Esophagus muscularis mucosa (tissue), 4 donors: Measurements from ENCODE around the gene WDR59. TPM values are rescaled to one million over a fixed set of nuclear protein-coding genes. Genes with fewer than 3 reads are reported as not detected.
A peak's percentile ranks its signal among the peaks of the same experiment; 100 is the strongest.
"Not testable (repeated sequence)": the region's sequence is repeated elsewhere in the genome, so short reads cannot be mapped to it uniquely, and the experiment has no call there.

Source experiments
- DNase-seq: peaks from one replicate; pipeline ENCODE4 v3.0.0-alpha.2; 2017; ENCODE audit errors: extremely low spot score
- H3K27ac ChIP-seq, 4 donors: fragments of 200-600 bp; sonication (generic); replicated peaks in 1 of 4; 1 replicate in 3 of 4; 2 replicates in 1 of 4; pipeline ENCODE4 v1.5.1; 2016 to 2019; ENCODE audit warnings: mild to moderate bottlenecking in 1 of 4
- H3K27me3 ChIP-seq, 4 donors: fragments of 200-600 bp; sonication (generic); one replicate each; pipeline versions ENCODE4 v1.5.1 to v1.6.0; 2016 to 2019
- H3K36me3 ChIP-seq, 4 donors: fragments of 200-600 bp; sonication (generic); one replicate each; pipeline ENCODE4 v1.5.1; 2016 to 2019
- H3K4me1 ChIP-seq, 4 donors: fragments of 200-600 bp; sonication (generic); one replicate each; pipeline ENCODE4 v1.5.1; 2016 to 2019
- H3K4me3 ChIP-seq, 4 donors: fragments of 200-600 bp; sonication (generic); 1 replicate in 2 of 4; 2 replicates in 2 of 4; pipeline ENCODE4 v1.5.1; 2016 to 2019; ENCODE audit warnings: mild to moderate bottlenecking in 4 of 4, moderate library complexity in 1 of 4
- H3K9me3 ChIP-seq, 4 donors: fragments of 200-600 bp; sonication (generic); 1 replicate in 3 of 4; 2 replicates in 1 of 4; pipeline ENCODE4 v1.5.1; 2016 to 2019
- EP300 ChIP-seq: sonication (generic); formaldehyde crosslinking; IDR thresholded peaks from one replicate; pipeline ENCODE4 v1.6.1; 2017; ENCODE audit warnings: antibody characterized with exemption
- POLR2A ChIP-seq: fragments of 450-650 bp; IDR thresholded peaks from one replicate; pipeline ENCODE4 v1.6.1; 2017; ENCODE audit warnings: antibody characterized with exemption, moderate library complexity, mild to moderate bottlenecking, low read depth
- POLR2AphosphoS5 ChIP-seq, 2 donors: sonication (generic); formaldehyde crosslinking; IDR thresholded peaks; one replicate each; pipeline ENCODE4 v1.6.1; 2017; ENCODE audit warnings: antibody characterized with exemption in 2 of 2
- WGBS: methylation state at CpG from one replicate; pipeline ENCODE4 v1.1.5; 2018; 5-methylcytosine and 5-hydroxymethylcytosine counted together
- intact Hi-C: fragments of 100-400 bp; cut with DNase I; formaldehyde crosslinking; loops from one replicate; pipeline ENCODE4 v1.15.1; 2023
- total RNA-seq, 4 donors: library from RNA; depleted of rRNA; stranded (reverse); fragments of >200 nt; gene quantifications; one replicate each; pipeline versions ENCODE4 v1.1.0 to v1.2.1, GENCODE V29; 2016
- TF ChIP-seq, protein P1 (sequence below), 3 experiments: fragments of 200-600 bp in 2 of 3; fragments of 450-650 bp in 1 of 3; sonication (generic) in 2 of 3; IDR thresholded peaks; one replicate each; pipeline ENCODE4 v1.5.1; 2017 to 2019; ENCODE audit warnings: antibody characterized with exemption in 3 of 3, mild to moderate bottlenecking in 2 of 3, moderate library complexity in 1 of 3

Gene WDR59
- total RNA-seq, 4 donors from 2014 or later = 15.7 to 27.2 (median 18.6) TPM

DNA sequence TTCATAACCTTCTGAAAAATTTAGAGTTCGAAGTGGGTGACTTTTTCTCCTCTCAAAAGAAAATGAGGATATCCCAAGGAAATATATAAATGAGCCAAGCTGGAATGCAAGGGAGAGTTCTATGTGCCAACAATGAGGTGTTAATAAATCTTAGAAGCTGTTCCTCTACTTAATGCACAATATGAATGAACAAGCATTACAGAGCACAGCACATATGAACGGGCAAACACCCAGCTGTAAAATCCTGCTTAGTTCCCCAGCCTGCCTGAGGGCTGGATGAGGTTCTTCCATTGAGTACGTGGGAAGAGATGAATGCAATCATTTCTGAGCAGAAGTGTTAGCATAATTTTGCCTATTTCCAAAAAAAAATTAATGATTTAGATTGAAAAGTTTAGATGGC is 58.1 kb downstream of the WDR59 start:
- intact Hi-C loops = no loop called here
- Histone ChIP-seq H3K27ac (no peak overlapping the region), H3K27me3 (no peaks in the 10 kb centered on the region), H3K9me3 (no peaks in the 10 kb centered on the region), H3K4me3 (no peak overlapping the region), H3K36me3 (peaks cover 7 to 57% (median 24%) of the 10 kb centered on the region in 4 donors), H3K4me1 (peaks cover 14 to 30% (median 24%) of the 10 kb centered on the region in 4 donors)
- DNase-seq = no peak
- TF ChIP-seq POLR2A (no peak), POLR2AphosphoS5 (IDR thresholded peaks at IDR 0.05) (no peak), EP300 (no peak)
- TF ChIP-seq, protein P1, sequence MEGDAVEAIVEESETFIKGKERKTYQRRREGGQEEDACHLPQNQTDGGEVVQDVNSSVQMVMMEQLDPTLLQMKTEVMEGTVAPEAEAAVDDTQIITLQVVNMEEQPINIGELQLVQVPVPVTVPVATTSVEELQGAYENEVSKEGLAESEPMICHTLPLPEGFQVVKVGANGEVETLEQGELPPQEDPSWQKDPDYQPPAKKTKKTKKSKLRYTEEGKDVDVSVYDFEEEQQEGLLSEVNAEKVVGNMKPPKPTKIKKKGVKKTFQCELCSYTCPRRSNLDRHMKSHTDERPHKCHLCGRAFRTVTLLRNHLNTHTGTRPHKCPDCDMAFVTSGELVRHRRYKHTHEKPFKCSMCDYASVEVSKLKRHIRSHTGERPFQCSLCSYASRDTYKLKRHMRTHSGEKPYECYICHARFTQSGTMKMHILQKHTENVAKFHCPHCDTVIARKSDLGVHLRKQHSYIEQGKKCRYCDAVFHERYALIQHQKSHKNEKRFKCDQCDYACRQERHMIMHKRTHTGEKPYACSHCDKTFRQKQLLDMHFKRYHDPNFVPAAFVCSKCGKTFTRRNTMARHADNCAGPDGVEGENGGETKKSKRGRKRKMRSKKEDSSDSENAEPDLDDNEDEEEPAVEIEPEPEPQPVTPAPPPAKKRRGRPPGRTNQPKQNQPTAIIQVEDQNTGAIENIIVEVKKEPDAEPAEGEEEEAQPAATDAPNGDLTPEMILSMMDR (IDR thresholded peaks at IDR 0.05) = no peak
- WGBS = 85% methylated on average over 3 of the region's 3 CpGs

DNA sequence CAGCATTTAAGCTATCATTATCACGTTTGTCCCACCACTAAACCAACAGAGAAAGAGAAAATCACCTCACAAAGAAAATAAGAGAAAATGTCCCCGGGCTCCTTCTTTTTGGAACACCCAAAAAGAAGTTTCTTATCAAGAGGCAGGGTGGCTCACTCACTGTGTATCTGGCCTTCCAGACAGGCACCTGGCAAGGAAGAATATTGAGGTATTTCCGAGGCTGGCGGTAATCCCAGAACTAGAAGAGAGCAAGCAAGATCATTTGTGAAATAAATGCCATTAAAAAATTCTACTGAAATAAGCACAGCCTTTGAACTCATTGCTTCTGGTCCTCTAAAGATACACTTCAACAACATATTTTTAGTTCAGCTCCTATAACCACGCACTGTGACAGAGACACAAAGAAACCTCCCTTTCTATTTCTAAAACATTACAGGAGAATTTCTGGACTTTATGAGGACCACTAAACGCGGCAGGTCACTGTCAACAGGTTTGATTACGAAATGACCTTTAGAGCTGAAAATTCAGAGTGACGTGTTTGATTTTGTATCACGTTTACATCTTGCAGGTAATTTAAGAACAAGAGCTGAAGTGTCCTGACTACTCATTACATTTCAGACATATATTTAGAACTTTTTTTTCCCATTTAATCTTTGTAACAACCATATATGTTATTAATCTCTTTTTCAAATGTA is 61.0 kb downstream of the WDR59 start:
- TF ChIP-seq POLR2AphosphoS5 (IDR thresholded peaks at IDR 0.05) = no peak
- no peak for TF ChIP-seq EP300
- TF ChIP-seq, protein P1 (IDR thresholded peaks at IDR 0.05) = no peak
- TF ChIP-seq POLR2A = no peak
- H3K4me3 ChIP-seq = no peak overlapping the region
- peaks cover 14 to 38% (median 32%) of the 10 kb centered on the region in 4 donors for H3K4me1 ChIP-seq
- no peaks in the 10 kb centered on the region for H3K27me3 ChIP-seq
- no peak for DNase-seq
- peak overlapping the region; percentile 28 to 78 (median 64) for H3K27ac ChIP-seq
- intact Hi-C loops = no loop called here
- no peaks in the 10 kb centered on the region for H3K9me3 ChIP-seq
- H3K36me3 ChIP-seq = peaks cover 0 to 57% (median 32%) of the 10 kb centered on the region in 4 donors
- 43% methylated on average over 10 of the region's 10 CpGs for WGBS

DNA sequence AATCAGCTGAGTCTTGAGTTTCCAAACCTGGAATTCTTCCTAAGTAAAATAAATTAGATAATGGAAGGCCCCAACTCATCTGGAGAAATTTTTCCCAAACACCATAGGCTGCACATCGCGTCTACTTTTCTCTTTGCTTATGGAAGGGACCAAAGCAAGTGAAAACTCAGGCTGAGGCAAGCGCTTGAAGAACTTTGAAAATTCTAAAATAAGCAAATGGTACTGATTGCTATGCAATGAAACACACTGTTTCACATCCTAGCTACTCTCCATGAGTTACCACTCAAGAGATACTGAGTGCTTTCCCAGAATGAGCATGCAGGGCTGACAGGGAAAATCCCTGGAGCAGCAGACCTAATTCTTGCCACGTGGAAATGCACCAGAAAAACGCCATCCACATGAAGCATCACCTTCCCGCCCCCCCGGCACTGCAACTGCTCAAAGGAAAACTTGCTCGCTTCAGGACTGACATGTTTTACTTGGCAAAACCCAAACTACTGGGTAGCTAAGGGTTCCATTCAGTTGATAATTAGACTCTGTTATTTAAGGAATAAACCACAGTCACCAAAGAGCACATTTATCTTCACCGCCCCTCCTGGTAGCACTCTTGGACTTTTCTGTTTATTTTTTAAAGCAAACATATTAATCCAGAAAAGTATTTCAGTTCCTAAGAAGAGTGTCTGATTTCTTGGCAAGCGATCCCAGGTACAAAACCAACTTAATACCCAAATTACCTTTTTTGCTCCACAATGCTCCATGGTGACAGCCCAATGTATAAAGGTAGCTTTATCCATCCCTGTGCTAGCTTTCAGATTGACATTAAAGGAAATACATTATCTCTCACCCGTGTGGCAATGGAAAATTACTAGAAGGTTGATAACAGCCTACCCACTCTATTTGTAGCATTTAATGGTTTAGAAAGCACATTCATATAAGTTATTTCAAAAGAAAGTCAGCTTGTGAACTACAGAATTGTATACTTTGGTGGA is 62.5 kb downstream of the WDR59 start:
- Histone ChIP-seq H3K27me3 (no peaks in the 10 kb centered on the region), H3K36me3 (peaks cover 0 to 61% (median 36%) of the 10 kb centered on the region in 4 donors), H3K9me3 (no peaks in the 10 kb centered on the region), H3K4me1 (peaks cover 14 to 38% (median 32%) of the 10 kb centered on the region in 4 donors), H3K4me3 (no peak overlapping the region), H3K27ac (peak overlapping the region; percentile 32 to 78 (median 64))
- no peak for DNase-seq
- intact Hi-C loops = no loop called here
- WGBS = 42% methylated on average over 10 of the region's 11 CpGs
- TF ChIP-seq POLR2AphosphoS5 (IDR thresholded peaks at IDR 0.05) = peak in 1 of 2 donors; percentile 68
- TF ChIP-seq POLR2A = no peak

DNA sequence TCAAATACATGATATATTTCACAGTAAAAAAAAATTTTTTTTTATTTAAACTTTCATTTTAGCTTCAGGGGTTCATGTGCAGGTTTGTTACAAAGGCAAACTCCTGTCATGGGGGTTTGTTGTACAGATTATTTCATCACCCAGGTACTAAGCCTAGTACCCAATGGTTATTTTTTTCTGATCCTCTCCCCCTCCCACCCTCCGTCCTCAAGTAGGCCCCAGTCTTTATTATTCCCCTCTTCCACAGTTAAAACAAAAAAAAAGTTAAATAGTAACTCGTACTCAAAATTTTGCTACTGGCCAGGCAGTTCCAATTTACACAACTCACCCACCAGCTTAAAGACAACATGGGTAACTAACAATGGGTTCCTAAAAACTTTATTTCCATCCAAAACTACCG is 63.9 kb downstream of the WDR59 start:
- Histone ChIP-seq H3K9me3 (no peaks in the 10 kb centered on the region), H3K4me3 (no peak overlapping the region), H3K4me1 (peaks cover 14 to 38% (median 32%) of the 10 kb centered on the region in 4 donors), H3K36me3 (peaks cover 5 to 73% (median 49%) of the 10 kb centered on the region in 4 donors), H3K27ac (peak overlapping the region in 2 of 4 donors; percentile 60 to 78), H3K27me3 (no peaks in the 10 kb centered on the region)
- 94% methylated on average over 3 of the region's 3 CpGs for WGBS
- intact Hi-C loops = no loop called here
- no peak for DNase-seq
- TF ChIP-seq POLR2AphosphoS5 (IDR thresholded peaks at IDR 0.05) (no peak), EP300 (no peak), POLR2A (no peak)
- TF ChIP-seq, protein P1 (IDR thresholded peaks at IDR 0.05) = no peak

DNA sequence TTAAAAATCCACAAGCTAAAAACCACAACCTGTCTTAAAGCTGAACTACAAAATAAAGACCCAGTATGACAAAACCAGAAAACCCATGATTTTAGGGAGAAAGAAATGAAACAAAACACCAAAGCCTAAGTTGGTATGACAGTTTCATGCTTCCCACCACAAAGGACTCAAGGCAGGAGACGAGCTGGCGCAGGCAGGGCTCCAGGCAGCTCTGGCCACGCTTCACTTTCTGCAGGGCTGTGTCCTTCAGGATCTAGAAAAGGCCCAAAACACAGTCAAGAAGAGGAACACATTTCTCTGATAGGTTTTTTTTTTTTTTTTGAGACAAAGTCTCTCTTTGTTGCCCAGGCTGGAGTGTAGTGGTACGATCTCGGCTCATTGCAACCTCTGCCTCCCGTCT is 75.3 kb downstream of the WDR59 start:
- no peak overlapping the region for H3K27ac ChIP-seq
- WGBS = 99% methylated on average over 6 of the region's 6 CpGs
- no peaks in the 10 kb centered on the region for H3K4me1 ChIP-seq
- TF ChIP-seq, protein P1 (IDR thresholded peaks at IDR 0.05) = no peak
- no peak for TF ChIP-seq EP300
- no peak for TF ChIP-seq POLR2A
- no peak for TF ChIP-seq POLR2AphosphoS5 (IDR thresholded peaks at IDR 0.05)
- H3K9me3 ChIP-seq = peaks cover 0 to 12% (median 5%) of the 10 kb centered on the region in 4 donors
- H3K4me3 ChIP-seq = no peak overlapping the region
- peaks cover 26 to 88% (median 70%) of the 10 kb centered on the region in 4 donors for H3K36me3 ChIP-seq
- H3K27me3 ChIP-seq = no peaks in the 10 kb centered on the region
- DNase-seq = no peak
- intact Hi-C loops = no loop called here

DNA sequence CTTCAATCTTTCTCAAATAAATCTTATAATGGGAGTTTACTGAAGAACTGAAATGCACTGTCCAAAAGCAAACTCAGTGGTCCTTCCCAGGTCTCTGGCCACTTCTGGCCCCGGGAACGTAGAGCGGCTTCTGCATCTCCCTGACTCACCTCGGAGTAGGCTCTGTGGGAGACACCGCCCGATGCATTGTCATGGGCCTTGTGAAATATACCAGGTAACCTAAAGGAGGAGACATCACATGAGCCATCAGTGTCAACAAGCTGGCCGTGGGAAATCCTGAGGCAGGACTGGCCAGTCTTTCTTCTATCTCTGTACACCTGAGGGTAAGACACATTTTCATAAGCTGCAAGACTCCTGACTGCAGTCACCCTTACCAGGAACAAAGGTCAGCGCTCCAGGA is 76.2 kb downstream of the WDR59 start:
- H3K4me3 ChIP-seq, intact Hi-C loops, H3K4me1 ChIP-seq, DNase-seq, H3K27me3 ChIP-seq, H3K27ac ChIP-seq: not testable (repeated sequence)
- WGBS = 95% methylated on average over 6 of the region's 8 CpGs
- peaks cover 17 to 82% (median 62%) of the 10 kb centered on the region in 4 donors for H3K36me3 ChIP-seq
- H3K9me3 ChIP-seq = peaks cover 0 to 12% (median 5%) of the 10 kb centered on the region in 4 donors
